K562 (cell line): ENCODE data around the gene MGRN1. TPM values are rescaled to one million over a fixed set of nuclear protein-coding genes. Genes with fewer than 3 reads are reported as not detected.

Experiments used
- JUND ChIP-seq, 2 experiments: IDR thresholded peaks; 2 replicates in 1 of 2; 3 replicates in 1 of 2; pipeline ENCODE4 v1.6.1; 2011; ENCODE audit warnings: borderline replicate concordance in 2 of 2, low read depth in 2 of 2, low read length in 2 of 2, improper control_type of control experiment in 1 of 2, missing biosample characterization in 1 of 2, missing genetic modification characterization in 1 of 2, missing genetic modification reagents in 1 of 2
- LCOR ChIP-seq: sonication (generic); formaldehyde crosslinking; IDR thresholded peaks from 2 replicates; pipeline ENCODE4 v1.8.0; 2022; ENCODE audit warnings: mild to moderate bottlenecking, missing genetic modification reagents
- MYC ChIP-seq, 2 experiments: fragments of 250-450 bp in 1 of 2; sonication (Bioruptor Pico) in 1 of 2; IDR thresholded peaks; 2 replicates each; pipeline versions ENCODE4 v1.5.1 to v1.6.1; 2012 to 2021; ENCODE audit warnings: low read depth in 2 of 2, borderline replicate concordance in 1 of 2, improper control_type of control experiment in 1 of 2, low read length in 1 of 2, mild to moderate bottlenecking in 1 of 2, moderate library complexity in 1 of 2
- XRCC4 ChIP-seq: IDR thresholded peaks from one replicate; pipeline ENCODE4 v1.6.1; 2011; ENCODE audit not compliant: insufficient read depth, insufficient read length; ENCODE audit errors: extremely low read depth
- ZNF263 ChIP-seq: sonication (generic); formaldehyde crosslinking; IDR thresholded peaks from 2 replicates; pipeline ENCODE4 v1.8.0; 2022; ENCODE audit warnings: mild to moderate bottlenecking, missing genetic modification reagents, borderline replicate concordance
- ZNF589 ChIP-seq: fragments of 200-800 bp; sonication (Bioruptor generic); IDR thresholded peaks from 2 replicates; pipeline ENCODE4 v1.6.1; 2016; ENCODE audit warnings: low read depth, missing genetic modification characterization, missing compliant biosample characterization
- polyA plus RNA-seq, 8 experiments: library from polyadenylated mRNA; depleted of rRNA in 4 of 8; stranded (reverse) in 5 of 8; unstranded in 3 of 8; fragments of >200 nt; fragmentation: Nextera tagmentation in 2 of 8; fragmentation: Illumina TruSeq in 1 of 8; extraction: Ambion mirVana in 2 of 8; extraction: Trizol in 1 of 8; gene quantifications; 2 replicates each; pipeline versions ENCODE4 v1.2.1 to v1.2.3, GENCODE V29; 2011 to 2014; ENCODE audit warnings: inconsistent platforms in 1 of 8, missing spikeins in 1 of 8
- total RNA-seq, 7 experiments: library from RNA; depleted of rRNA in 6 of 7; stranded (reverse); fragments of >200 nt in 6 of 7; fragmentation: Illumina TruSeq in 2 of 7; extraction: Trizol in 2 of 7; gene quantifications; 2 replicates each; pipeline versions ENCODE4 v1.2.1 to v1.2.3, GENCODE V29; 2011 to 2021; ENCODE audit warnings: low replicate concordance in 1 of 7
- TF ChIP-seq, protein P1 (sequence below): conservative IDR thresholded peaks from 2 replicates; pipeline ENCODE4 v1.6.1; 2011; ENCODE audit warnings: low read depth, mild to moderate bottlenecking, low read length; ENCODE audit not compliant: control insufficient read depth
- TF ChIP-seq, protein P2 (sequence below), 2 experiments: fragments of 250-450 bp in 1 of 2; fragments of 450-650 bp in 1 of 2; sonication (Bioruptor Pico) in 1 of 2; IDR thresholded peaks; 2 replicates each; pipeline versions ENCODE4 v1.6.1 to v1.8.0; 2016 to 2021; ENCODE audit warnings: mild to moderate bottlenecking in 2 of 2, moderate library complexity in 2 of 2, missing compliant biosample characterization in 1 of 2, missing genetic modification characterization in 1 of 2
- TF ChIP-seq, protein P3 (sequence below): fragments of 250-450 bp; sonication (Bioruptor Pico); IDR thresholded peaks from 2 replicates; pipeline ENCODE4 v1.4.0; 2020
- TF ChIP-seq, protein P4 (sequence below): sonication (generic); formaldehyde crosslinking; IDR thresholded peaks from 2 replicates; pipeline ENCODE4 v1.9.0; 2022; ENCODE audit warnings: mild to moderate bottlenecking, missing genetic modification reagents
- TF ChIP-seq, protein P5 (sequence below): IDR thresholded peaks from 3 replicates; pipeline ENCODE4 v1.6.1; 2011; ENCODE audit warnings: borderline replicate concordance, mild to moderate bottlenecking, moderate library complexity; ENCODE audit not compliant: insufficient read length; ENCODE audit errors: extremely low read depth

MGRN1 gene
- total and polyA plus RNA-seq, 9 of the 15 experiments (the other 6 are each of a cell fraction or from before 2014, with no cell fraction given): 0.15 to 37.9 (median 6.0) TPM

DNA sequence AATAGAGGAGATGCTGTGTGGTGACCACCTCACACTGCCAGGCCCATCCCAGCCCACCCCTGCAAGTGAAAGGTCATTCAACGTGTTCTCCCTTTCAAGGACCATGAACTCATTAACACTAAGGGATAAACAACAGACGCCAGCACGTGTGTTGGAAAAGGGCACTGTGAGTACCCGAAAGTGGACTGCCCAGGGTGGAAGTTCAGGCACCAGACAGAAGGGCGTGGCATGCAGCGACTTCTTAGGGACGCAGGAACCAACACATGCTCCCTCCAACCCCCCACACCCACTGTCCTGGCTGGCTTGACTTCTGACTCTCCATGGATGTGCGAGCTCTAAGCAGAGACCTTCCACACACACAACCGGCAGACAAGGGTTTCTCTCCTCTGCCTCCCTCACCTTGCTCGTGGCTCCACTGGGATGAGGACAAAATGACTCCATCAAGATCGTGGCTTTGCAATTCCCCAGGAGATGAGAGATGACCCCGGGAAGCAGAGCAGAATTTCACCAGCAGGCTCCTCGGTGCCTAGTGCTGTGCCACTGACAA is 20.9 kb upstream of the MGRN1 start (continued):
- TF ChIP-seq, protein P1, sequence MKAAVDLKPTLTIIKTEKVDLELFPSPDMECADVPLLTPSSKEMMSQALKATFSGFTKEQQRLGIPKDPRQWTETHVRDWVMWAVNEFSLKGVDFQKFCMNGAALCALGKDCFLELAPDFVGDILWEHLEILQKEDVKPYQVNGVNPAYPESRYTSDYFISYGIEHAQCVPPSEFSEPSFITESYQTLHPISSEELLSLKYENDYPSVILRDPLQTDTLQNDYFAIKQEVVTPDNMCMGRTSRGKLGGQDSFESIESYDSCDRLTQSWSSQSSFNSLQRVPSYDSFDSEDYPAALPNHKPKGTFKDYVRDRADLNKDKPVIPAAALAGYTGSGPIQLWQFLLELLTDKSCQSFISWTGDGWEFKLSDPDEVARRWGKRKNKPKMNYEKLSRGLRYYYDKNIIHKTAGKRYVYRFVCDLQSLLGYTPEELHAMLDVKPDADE: no peak
- TF ChIP-seq ZNF589: no peak
- TF ChIP-seq, protein P2, sequence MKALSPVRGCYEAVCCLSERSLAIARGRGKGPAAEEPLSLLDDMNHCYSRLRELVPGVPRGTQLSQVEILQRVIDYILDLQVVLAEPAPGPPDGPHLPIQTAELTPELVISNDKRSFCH (CRISPR knock-in tag; IDR thresholded peaks at IDR 0.05): no peak
- TF ChIP-seq, protein P2 (tag; IDR thresholded peaks at IDR 0.05): no peak
- TF ChIP-seq, protein P3, sequence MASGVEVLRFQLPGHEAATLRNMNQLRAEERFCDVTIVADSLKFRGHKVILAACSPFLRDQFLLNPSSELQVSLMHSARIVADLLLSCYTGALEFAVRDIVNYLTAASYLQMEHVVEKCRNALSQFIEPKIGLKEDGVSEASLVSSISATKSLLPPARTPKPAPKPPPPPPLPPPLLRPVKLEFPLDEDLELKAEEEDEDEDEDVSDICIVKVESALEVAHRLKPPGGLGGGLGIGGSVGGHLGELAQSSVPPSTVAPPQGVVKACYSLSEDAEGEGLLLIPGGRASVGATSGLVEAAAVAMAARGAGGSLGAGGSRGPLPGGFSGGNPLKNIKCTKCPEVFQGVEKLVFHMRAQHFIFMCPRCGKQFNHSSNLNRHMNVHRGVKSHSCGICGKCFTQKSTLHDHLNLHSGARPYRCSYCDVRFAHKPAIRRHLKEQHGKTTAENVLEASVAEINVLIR: no peak
- TF ChIP-seq, protein P4, sequence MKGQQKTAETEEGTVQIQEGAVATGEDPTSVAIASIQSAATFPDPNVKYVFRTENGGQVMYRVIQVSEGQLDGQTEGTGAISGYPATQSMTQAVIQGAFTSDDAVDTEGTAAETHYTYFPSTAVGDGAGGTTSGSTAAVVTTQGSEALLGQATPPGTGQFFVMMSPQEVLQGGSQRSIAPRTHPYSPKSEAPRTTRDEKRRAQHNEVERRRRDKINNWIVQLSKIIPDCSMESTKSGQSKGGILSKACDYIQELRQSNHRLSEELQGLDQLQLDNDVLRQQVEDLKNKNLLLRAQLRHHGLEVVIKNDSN (CRISPR knock-in tag): no peak
- TF ChIP-seq MYC (IDR thresholded peaks at IDR 0.05; ENCODE audit: low read depth, low read length): no peak
- no peak for TF ChIP-seq MYC (CRISPR knock-in tag; IDR thresholded peaks at IDR 0.05; ENCODE audit: borderline replicate concordance, low read depth)
- TF ChIP-seq XRCC4: no peak
- TF ChIP-seq, protein P5, sequence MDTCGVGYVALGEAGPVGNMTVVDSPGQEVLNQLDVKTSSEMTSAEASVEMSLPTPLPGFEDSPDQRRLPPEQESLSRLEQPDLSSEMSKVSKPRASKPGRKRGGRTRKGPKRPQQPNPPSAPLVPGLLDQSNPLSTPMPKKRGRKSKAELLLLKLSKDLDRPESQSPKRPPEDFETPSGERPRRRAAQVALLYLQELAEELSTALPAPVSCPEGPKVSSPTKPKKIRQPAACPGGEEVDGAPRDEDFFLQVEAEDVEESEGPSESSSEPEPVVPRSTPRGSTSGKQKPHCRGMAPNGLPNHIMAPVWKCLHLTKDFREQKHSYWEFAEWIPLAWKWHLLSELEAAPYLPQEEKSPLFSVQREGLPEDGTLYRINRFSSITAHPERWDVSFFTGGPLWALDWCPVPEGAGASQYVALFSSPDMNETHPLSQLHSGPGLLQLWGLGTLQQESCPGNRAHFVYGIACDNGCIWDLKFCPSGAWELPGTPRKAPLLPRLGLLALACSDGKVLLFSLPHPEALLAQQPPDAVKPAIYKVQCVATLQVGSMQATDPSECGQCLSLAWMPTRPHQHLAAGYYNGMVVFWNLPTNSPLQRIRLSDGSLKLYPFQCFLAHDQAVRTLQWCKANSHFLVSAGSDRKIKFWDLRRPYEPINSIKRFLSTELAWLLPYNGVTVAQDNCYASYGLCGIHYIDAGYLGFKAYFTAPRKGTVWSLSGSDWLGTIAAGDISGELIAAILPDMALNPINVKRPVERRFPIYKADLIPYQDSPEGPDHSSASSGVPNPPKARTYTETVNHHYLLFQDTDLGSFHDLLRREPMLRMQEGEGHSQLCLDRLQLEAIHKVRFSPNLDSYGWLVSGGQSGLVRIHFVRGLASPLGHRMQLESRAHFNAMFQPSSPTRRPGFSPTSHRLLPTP: no peak
- no peak for TF ChIP-seq LCOR (CRISPR knock-in tag)
- TF ChIP-seq ZNF263 (CRISPR knock-in tag): no peak
- TF ChIP-seq JUND (IDR thresholded peaks at IDR 0.05; ENCODE audit: borderline replicate concordance, low read depth, low read length): no peak
- TF ChIP-seq JUND (tag; IDR thresholded peaks at IDR 0.05; ENCODE audit: borderline replicate concordance, low read depth, low read length): no peak
